Measurements from ENCODE around the gene GOSR2. TPM values are rescaled to one million over a fixed set of nuclear protein-coding genes. Genes with fewer than 3 reads are reported as not detected.

GOSR2 gene
- total RNA-seq, 1 experiment from 2014 or later = 34.5 TPM

DNA sequence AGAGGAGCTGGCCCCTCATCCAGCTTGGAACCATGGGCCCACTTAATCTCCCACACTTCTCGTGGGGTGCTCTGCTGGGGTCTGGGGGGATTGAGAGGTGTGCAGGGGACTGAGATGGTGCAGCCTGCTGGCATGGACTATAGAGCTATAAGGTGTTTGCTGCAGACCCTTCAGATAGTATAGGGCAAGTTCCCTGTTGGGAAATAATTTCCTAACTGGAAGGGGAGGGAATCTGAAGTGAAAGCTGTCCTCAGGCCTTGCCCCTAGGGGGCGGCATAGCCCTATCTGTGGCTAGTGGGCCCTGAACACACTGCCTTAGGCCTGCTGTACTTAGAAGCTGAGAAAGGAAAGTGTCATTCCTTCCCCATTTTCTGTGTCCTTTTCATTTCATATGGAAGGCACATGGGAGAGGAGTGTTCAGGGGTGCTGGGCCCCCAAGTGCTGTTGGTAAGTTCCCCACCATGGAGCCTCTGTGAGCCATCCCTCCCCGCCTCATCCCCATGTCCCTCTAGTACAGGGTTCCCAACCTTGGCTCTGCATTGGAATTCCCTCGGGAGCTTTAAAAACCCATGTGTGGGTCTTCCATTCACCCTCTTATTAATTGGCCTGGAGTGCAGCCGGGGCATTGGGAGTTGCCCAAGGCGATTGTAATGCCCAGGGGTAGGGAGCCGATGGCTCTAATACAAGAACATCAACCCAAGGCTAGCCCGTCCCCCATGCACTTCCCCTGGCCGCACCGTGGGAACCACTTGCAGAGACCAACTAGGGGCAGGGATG is 19.7 kb downstream of the GOSR2 start:
- no peak for TF ChIP-seq EZH2 (IDR thresholded peaks at IDR 0.05; ENCODE audit: low read depth)
- TF ChIP-seq, protein P1, sequence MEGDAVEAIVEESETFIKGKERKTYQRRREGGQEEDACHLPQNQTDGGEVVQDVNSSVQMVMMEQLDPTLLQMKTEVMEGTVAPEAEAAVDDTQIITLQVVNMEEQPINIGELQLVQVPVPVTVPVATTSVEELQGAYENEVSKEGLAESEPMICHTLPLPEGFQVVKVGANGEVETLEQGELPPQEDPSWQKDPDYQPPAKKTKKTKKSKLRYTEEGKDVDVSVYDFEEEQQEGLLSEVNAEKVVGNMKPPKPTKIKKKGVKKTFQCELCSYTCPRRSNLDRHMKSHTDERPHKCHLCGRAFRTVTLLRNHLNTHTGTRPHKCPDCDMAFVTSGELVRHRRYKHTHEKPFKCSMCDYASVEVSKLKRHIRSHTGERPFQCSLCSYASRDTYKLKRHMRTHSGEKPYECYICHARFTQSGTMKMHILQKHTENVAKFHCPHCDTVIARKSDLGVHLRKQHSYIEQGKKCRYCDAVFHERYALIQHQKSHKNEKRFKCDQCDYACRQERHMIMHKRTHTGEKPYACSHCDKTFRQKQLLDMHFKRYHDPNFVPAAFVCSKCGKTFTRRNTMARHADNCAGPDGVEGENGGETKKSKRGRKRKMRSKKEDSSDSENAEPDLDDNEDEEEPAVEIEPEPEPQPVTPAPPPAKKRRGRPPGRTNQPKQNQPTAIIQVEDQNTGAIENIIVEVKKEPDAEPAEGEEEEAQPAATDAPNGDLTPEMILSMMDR (conservative IDR thresholded peaks at IDR 0.05) = peak; percentile 94
- ChIA-PET POLR2A (ENCODE audit: unreplicated experiment) (no interaction called here), CTCF (interaction anchor here (0.7 to 1.1 kb wide), 4 partner anchors 10 to 373 kb away, joined by 3 to 5 read pairs (median 4); no protein-coding TSS in a partner anchor)
- H3K4me1 ChIP-seq (replicated peaks; ENCODE audit: insufficient read depth) = peaks cover 28% of the 10 kb centered on the region
- no peak overlapping the region for H3K4me2 ChIP-seq
- BruUV-seq (replicated peaks) = no TSS peak
- H3K4me3 ChIP-seq = no peak overlapping the region
- no peaks in the 10 kb centered on the region for H3K27me3 ChIP-seq (ENCODE audit: insufficient read depth, low read depth)
- peaks cover 28% of the 10 kb centered on the region; the same call in 1 of the 2 replicates for H3F3A ChIP-seq (ENCODE audit: insufficient read depth, low read depth)
- no peaks in the 10 kb centered on the region for H3K79me2 ChIP-seq (ENCODE audit: low read depth)
- H3K9me3 ChIP-seq (ENCODE audit: insufficient read depth, low read depth) = no peaks in the 10 kb centered on the region
- peak; percentile 60 to 68 for DNase-seq
- no peak overlapping the region for H2AFZ ChIP-seq
- H4K20me1 ChIP-seq (ENCODE audit: insufficient read depth) = peaks cover under 1% of the 10 kb centered on the region; the same call in 1 of the 2 replicates
- H3K9me2 ChIP-seq (ENCODE audit: insufficient read depth) = no peaks in the 10 kb centered on the region
- intact Hi-C loops (cut with micrococcal nuclease; ENCODE audit: unreplicated experiment) = loop anchor here (1.0 to 10.0 kb wide), 5 partner anchors 59 to 860 kb away; no protein-coding TSS in a partner anchor
- peaks cover 14% of the 10 kb centered on the region; the same call in 1 of the 2 replicates for H3K36me3 ChIP-seq (ENCODE audit: low read depth)
- no peak overlapping the region for H3K27ac ChIP-seq

DNA sequence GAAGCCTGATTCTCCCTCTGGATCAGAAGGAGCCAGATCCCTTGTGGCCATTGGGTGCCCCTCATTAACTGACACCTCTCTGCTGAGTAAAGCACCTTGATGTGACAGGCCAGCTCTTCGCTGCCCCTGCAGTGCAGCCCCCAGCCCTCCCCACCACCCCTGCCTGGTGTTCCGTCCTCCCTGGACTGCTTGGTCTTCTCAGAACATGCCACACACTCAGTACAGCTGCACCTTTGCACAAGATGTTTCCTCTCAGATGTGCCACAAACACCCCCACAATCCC is 20.2 kb downstream of the GOSR2 start:
- POLR2A ChIA-PET (ENCODE audit: unreplicated experiment) = no interaction called here
- intact Hi-C loops (cut with micrococcal nuclease; ENCODE audit: unreplicated experiment) = loop anchor here (5.0 to 10.0 kb wide), 3 partner anchors 158 to 859 kb away; no protein-coding TSS in a partner anchor
- H3K27ac ChIP-seq = no peak overlapping the region
- H3K79me2 ChIP-seq (ENCODE audit: low read depth) = no peaks in the 10 kb centered on the region
- H3K9me3 ChIP-seq (ENCODE audit: insufficient read depth, low read depth) = no peaks in the 10 kb centered on the region
- CTCF ChIA-PET = interaction anchor here (0.7 to 1.1 kb wide), 4 partner anchors 34 to 372 kb away, joined by 3 to 4 read pairs (median 4); no protein-coding TSS in a partner anchor
- H4K20me1 ChIP-seq (ENCODE audit: insufficient read depth) = no peaks in the 10 kb centered on the region; the same call in 1 of the 2 replicates
- no peak overlapping the region for H3K4me3 ChIP-seq
- no TSS peak for BruUV-seq (replicated peaks)
- H3K27me3 ChIP-seq (ENCODE audit: insufficient read depth, low read depth) = no peaks in the 10 kb centered on the region
- H2AFZ ChIP-seq = no peak overlapping the region
- TF ChIP-seq, protein P1 (conservative IDR thresholded peaks at IDR 0.05) = no peak
- no peak for TF ChIP-seq EZH2 (IDR thresholded peaks at IDR 0.05; ENCODE audit: low read depth)
- H3F3A ChIP-seq (ENCODE audit: insufficient read depth, low read depth) = peaks cover 28% of the 10 kb centered on the region; the same call in 1 of the 2 replicates
- H3K4me2 ChIP-seq = no peak overlapping the region
- no peak for DNase-seq
- peaks cover 13% of the 10 kb centered on the region; the same call in 1 of the 2 replicates for H3K36me3 ChIP-seq (ENCODE audit: low read depth)
- H3K9me2 ChIP-seq (ENCODE audit: insufficient read depth) = no peaks in the 10 kb centered on the region
- H3K4me1 ChIP-seq (replicated peaks; ENCODE audit: insufficient read depth) = peaks cover 28% of the 10 kb centered on the region

DNA sequence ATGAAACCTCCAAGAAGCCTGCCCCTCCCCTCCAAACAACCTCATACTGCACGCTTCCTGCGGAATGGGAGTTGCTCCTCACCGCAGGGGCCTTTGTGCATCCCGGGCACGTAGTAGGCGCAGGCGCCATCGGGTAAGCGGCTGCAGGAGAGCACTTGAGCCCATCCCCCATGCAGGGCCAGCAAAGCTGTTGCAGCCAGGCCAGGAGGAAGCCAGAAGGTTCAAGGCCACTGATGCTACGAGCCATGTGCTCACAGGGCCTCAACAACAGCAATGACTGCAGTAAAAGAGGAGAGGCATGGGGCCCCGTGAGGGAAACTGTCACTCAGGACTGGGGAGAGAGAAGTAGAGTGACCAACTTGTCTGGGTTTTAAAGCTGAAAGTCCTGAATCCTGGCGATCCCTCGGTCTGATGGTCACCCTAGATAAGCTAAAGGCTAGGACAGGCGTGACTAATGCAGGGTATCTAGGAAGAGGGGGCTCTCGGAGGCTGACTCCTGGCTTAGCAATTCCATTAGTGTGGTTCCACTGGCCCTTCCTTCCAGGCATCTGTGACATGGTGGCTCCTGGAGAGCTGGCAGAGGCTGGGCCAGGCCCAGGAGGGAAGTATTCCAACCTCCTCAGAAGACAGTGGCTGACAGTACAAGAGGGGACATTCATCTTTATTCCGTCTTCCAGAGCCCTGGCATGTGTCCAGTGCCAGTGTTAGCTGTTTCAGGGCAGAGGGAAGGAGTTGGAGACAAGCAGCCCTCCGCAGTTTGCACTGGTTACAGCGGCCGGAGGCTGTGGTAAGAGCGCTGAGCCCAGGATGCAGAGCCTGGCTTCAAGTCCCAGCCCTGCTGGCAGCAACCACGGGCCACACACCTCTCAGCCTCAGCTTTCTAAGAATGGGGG is 20.8 kb downstream of the GOSR2 start:
- Histone ChIP-seq H4K20me1 (ENCODE audit: insufficient read depth) (no peaks in the 10 kb centered on the region; the same call in 1 of the 2 replicates), H3K27ac (no peak overlapping the region), H3K36me3 (ENCODE audit: low read depth) (peaks cover 10% of the 10 kb centered on the region; the same call in 1 of the 2 replicates), H2AFZ (no peak overlapping the region), H3K79me2 (ENCODE audit: low read depth) (no peaks in the 10 kb centered on the region), H3K9me3 (ENCODE audit: insufficient read depth, low read depth) (no peaks in the 10 kb centered on the region), H3K4me1 (replicated peaks; ENCODE audit: insufficient read depth) (peaks cover 28% of the 10 kb centered on the region), H3F3A (ENCODE audit: insufficient read depth, low read depth) (peaks cover 28% of the 10 kb centered on the region; the same call in 1 of the 2 replicates), H3K4me2 (peak overlapping the region; percentile 61), H3K4me3 (no peak overlapping the region), H3K9me2 (ENCODE audit: insufficient read depth) (no peaks in the 10 kb centered on the region), H3K27me3 (ENCODE audit: insufficient read depth, low read depth) (no peaks in the 10 kb centered on the region)
- intact Hi-C loops (cut with micrococcal nuclease; ENCODE audit: unreplicated experiment) = loop anchor here (5.0 to 10.0 kb wide), 3 partner anchors 159 to 859 kb away; no protein-coding TSS in a partner anchor
- POLR2A ChIA-PET (ENCODE audit: unreplicated experiment) = interaction anchor here (0.6 to 0.8 kb wide), 2 partner anchors 330 to 425 kb away, joined by 3 to 4 read pairs; no protein-coding TSS in a partner anchor
- CTCF ChIA-PET = interaction anchor here (0.6 to 0.9 kb wide), 2 partner anchors 33 to 499 kb away, joined by 4 read pairs; no protein-coding TSS in a partner anchor
- TF ChIP-seq, protein P1 (conservative IDR thresholded peaks at IDR 0.05) = no peak
- TF ChIP-seq EZH2 (IDR thresholded peaks at IDR 0.05; ENCODE audit: low read depth) = no peak
- no TSS peak for BruUV-seq (replicated peaks)
- peak; percentile 43 to 69 for DNase-seq
